SU-DHL-6 (cell line): ENCODE measurements around the gene STX10.
A peak's percentile ranks its signal among the peaks of the same experiment; 100 is the strongest.

ENCODE experiments used
- H2AFZ ChIP-seq: fragments of 200-600 bp; sonication (generic); 2 replicates; pipeline ENCODE4 v1.6.1; 2014; ENCODE audit warnings: low read depth, mild to moderate bottlenecking, moderate library complexity, mixed read lengths, antibody characterized with exemption, low read length; ENCODE audit not compliant: severe bottlenecking
- H3F3A ChIP-seq: fragments of 200-600 bp; shearing (Covaris generic); 2 replicates; pipeline ENCODE4 v1.6.0; 2016; ENCODE audit warnings: antibody characterized with exemption, mild to moderate bottlenecking; ENCODE audit not compliant: insufficient read depth
- H3K27ac ChIP-seq: fragments of 200-600 bp; sonication (generic); 2 replicates; pipeline ENCODE4 v1.5.1; 2016; ENCODE audit warnings: low read depth, mild to moderate bottlenecking, low read length, moderate library complexity, mixed read lengths
- H3K27me3 ChIP-seq: fragments of 200-600 bp; sonication (generic), shearing (Covaris generic); 2 replicates; pipeline ENCODE4 v1.6.0; 2014; ENCODE audit warnings: mild to moderate bottlenecking, low read length
- H3K36me3 ChIP-seq: fragments of 200-600 bp; sonication (generic); 2 replicates; pipeline ENCODE4 v1.6.1; 2014; ENCODE audit warnings: mild to moderate bottlenecking, low read length, mixed read lengths
- H3K4me2 ChIP-seq: fragments of 300-600, 200-600 bp; shearing (Covaris generic), sonication (generic); 2 replicates; pipeline ENCODE4 v1.6.0; 2014; ENCODE audit warnings: low read length, low read depth, mild to moderate bottlenecking; ENCODE audit not compliant: poor library complexity, severe bottlenecking
- H3K4me3 ChIP-seq: fragments of 200-600 bp; sonication (generic); 2 replicates; pipeline ENCODE4 v1.5.1; 2014; ENCODE audit warnings: antibody characterized with exemption, low read length, mild to moderate bottlenecking, mixed read lengths; ENCODE audit not compliant: insufficient read depth, poor library complexity, severe bottlenecking
- H3K79me2 ChIP-seq: fragments of 200-600 bp; sonication (generic); 2 replicates; pipeline ENCODE4 v1.6.1; 2014; ENCODE audit warnings: mild to moderate bottlenecking, low read length, moderate library complexity; ENCODE audit not compliant: insufficient read depth
- H3K9ac ChIP-seq: fragments of 200-600 bp; sonication (generic); 2 replicates; pipeline ENCODE4 v1.7.0; 2014; ENCODE audit warnings: mild to moderate bottlenecking, low read length
- H3K9me2 ChIP-seq: fragments of 200-600 bp; sonication (generic); replicated peaks from 2 replicates; pipeline ENCODE4 v1.6.1; 2014; ENCODE audit warnings: low read length; ENCODE audit not compliant: insufficient read depth
- H3K9me3 ChIP-seq: fragments of 200-600 bp; sonication (generic); 2 replicates; pipeline ENCODE4 v1.6.1; 2014; ENCODE audit warnings: low read length, mixed read lengths; ENCODE audit not compliant: insufficient read depth
- H4K20me1 ChIP-seq: fragments of 200-600 bp; sonication (generic); 2 replicates; pipeline ENCODE4 v1.6.1; 2014; ENCODE audit warnings: low read depth, mild to moderate bottlenecking, antibody characterized with exemption, low read length, moderate library complexity, mixed read lengths
- CTCF ChIP-seq: fragments of 200-600 bp; sonication (generic); IDR thresholded peaks from one replicate; pipeline ENCODE4 v1.5.1; 2017; ENCODE audit warnings: antibody characterized with exemption, mild to moderate bottlenecking, low read length, moderate library complexity; ENCODE audit not compliant: insufficient read depth, poor library complexity, severe bottlenecking
- EZH2phosphoT487 ChIP-seq: fragments of 200-600 bp; sonication (generic), shearing (Covaris generic); conservative IDR thresholded peaks from 2 replicates; pipeline ENCODE4 v1.6.1; 2018; ENCODE audit warnings: mild to moderate bottlenecking, antibody characterized with exemption, low read length, moderate library complexity, mixed read lengths

The STX10 gene

GRCh38 chr19:13164343-13165161 lies 14.4 kb upstream of the STX10 start:
- Histone ChIP-seq H3K9ac (no peak overlapping the region), H2AFZ (no peak overlapping the region), H3K79me2 (no peaks in the 10 kb centered on the region)

GRCh38 chr19:13163609-13164342 lies 13.6 kb upstream of the STX10 start:
- Histone ChIP-seq H4K20me1 (no peaks in the 10 kb centered on the region), H3K4me2 (peak overlapping the region; percentile 18), H3K36me3 (no peaks in the 10 kb centered on the region), H2AFZ (no peak overlapping the region), H3F3A (peaks cover 22% of the 10 kb centered on the region), H3K27me3 (no peaks in the 10 kb centered on the region), H3K4me3 (no peak overlapping the region), H3K79me2 (no peaks in the 10 kb centered on the region), H3K9me2 (no peaks in the 10 kb centered on the region), H3K9ac (no peak overlapping the region), H3K27ac (no peak overlapping the region; the same call in 1 of the 2 replicates), H3K9me3 (no peaks in the 10 kb centered on the region)
- no peak for TF ChIP-seq EZH2phosphoT487
- no peak for TF ChIP-seq CTCF

More at GRCh38 chr19:13164343-13165161, 14.4 kb upstream of the STX10 start:
- Histone ChIP-seq H3K9me3 (no peaks in the 10 kb centered on the region), H3K27ac (no peak overlapping the region), H3K36me3 (no peaks in the 10 kb centered on the region), H3K9me2 (no peaks in the 10 kb centered on the region), H3F3A (peaks cover 22% of the 10 kb centered on the region), H3K27me3 (no peaks in the 10 kb centered on the region), H3K4me2 (peak overlapping the region; percentile 18), H4K20me1 (no peaks in the 10 kb centered on the region), H3K4me3 (no peak overlapping the region)
- no peak for TF ChIP-seq EZH2phosphoT487

- Histone ChIP-seq H3K36me3 (no peaks in the 10 kb centered on the region), H3K4me2 (peak overlapping the region; percentile 57), H2AFZ (peak overlapping the region; percentile 70), H3K9me2 (no peaks in the 10 kb centered on the region), H3K9me3 (no peaks in the 10 kb centered on the region), H3K79me2 (no peaks in the 10 kb centered on the region), H3K27me3 (no peaks in the 10 kb centered on the region), H3K27ac (no peak overlapping the region; the same call in 1 of the 2 replicates), H3F3A (peaks cover 21% of the 10 kb centered on the region), H4K20me1 (no peaks in the 10 kb centered on the region), H3K4me3 (peak overlapping the region; percentile 42), H3K9ac (peak overlapping the region; percentile 44)
- TF ChIP-seq EZH2phosphoT487 (no peak), CTCF (no peak)
Observed at GRCh38 chr19:13162724-13163608, 12.8 kb upstream of the STX10 start.
